ENCODE measurements around the gene PRX.

The PRX gene

GRCh38 chr19:40388481-40388880, 24.7 kb downstream of the PRX start:
- TF ChIP-seq CTCF (IDR thresholded peaks at IDR 0.05; ENCODE audit: insufficient read depth, low read depth, low read length, missing control alignments): no peak
- no peak for DNase-seq (ENCODE audit: low read depth)
- no peak overlapping the region for H3K4me3 ChIP-seq (ENCODE audit: low read depth, low read length)

GRCh38 chr19:40387155-40387554, 26.0 kb downstream of the PRX start:
- no peak for TF ChIP-seq CTCF (IDR thresholded peaks at IDR 0.05; ENCODE audit: insufficient read depth, low read depth, low read length, missing control alignments)
- no peak for DNase-seq (ENCODE audit: low read depth)
- H3K4me3 ChIP-seq (ENCODE audit: low read depth, low read length): no peak overlapping the region

GRCh38 chr19:40383668-40384248, 29.4 kb downstream of the PRX start:
- no peak for TF ChIP-seq CTCF (IDR thresholded peaks at IDR 0.05; ENCODE audit: insufficient read depth, low read depth, low read length, missing control alignments)
- no peak for DNase-seq (ENCODE audit: low read depth)
- H3K4me3 ChIP-seq (ENCODE audit: low read depth, low read length): no peak overlapping the region

GRCh38 chr19:40381321-40381720, 31.9 kb downstream of the PRX start:
- H3K4me3 ChIP-seq (ENCODE audit: low read depth, low read length): no peak overlapping the region
- TF ChIP-seq CTCF (IDR thresholded peaks at IDR 0.05; ENCODE audit: insufficient read depth, low read depth, low read length, missing control alignments): no peak
- DNase-seq (ENCODE audit: low read depth): no peak

GRCh38 chr19:40380199-40381037, 32.8 kb downstream of the PRX start:
- no peak overlapping the region for H3K4me3 ChIP-seq (ENCODE audit: low read depth, low read length)
- no peak for TF ChIP-seq CTCF (IDR thresholded peaks at IDR 0.05; ENCODE audit: insufficient read depth, low read depth, low read length, missing control alignments)
- DNase-seq (ENCODE audit: low read depth): no peak

GRCh38 chr19:40379446-40380198, 33.6 kb downstream of the PRX start:
- no peak for TF ChIP-seq CTCF (IDR thresholded peaks at IDR 0.05; ENCODE audit: insufficient read depth, low read depth, low read length, missing control alignments)
- no peak for DNase-seq (ENCODE audit: low read depth)
- H3K4me3 ChIP-seq (ENCODE audit: low read depth, low read length): no peak overlapping the region
